HG03439 (cell line): ENCODE data around the gene MYO7A.

ENCODE experiments used
- ATAC-seq: cut with Tn5 transposase; IDR thresholded peaks from one replicate; pipeline ENCODE4 v1.9.1; 2021; ENCODE audit warnings: mild to moderate bottlenecking, moderate library complexity; ENCODE audit not compliant: unreplicated experiment

MYO7A gene

GRCh38 chr11:77127920-77128691, at the start of gene MYO7A:
Gene MYO7A (plus strand): TSS chr11:77128246. CDS start chr11:77130635, 2,389 bp downstream.
- no peak for ATAC-seq

GRCh38 chr11:77079666-77080065, 48.4 kb upstream of the MYO7A start:
- no peak for ATAC-seq

- no peak for ATAC-seq
Measured at GRCh38 chr11:77080643-77081210, 47.3 kb upstream of the MYO7A start.

- no peak for ATAC-seq
Measured at GRCh38 chr11:77081381-77081851, 46.6 kb upstream of the MYO7A start.

- no peak for ATAC-seq
Measured at GRCh38 chr11:77081976-77082836, 45.8 kb upstream of the MYO7A start.

GRCh38 chr11:77082838-77083565, 45.0 kb upstream of the MYO7A start:
- no peak for ATAC-seq

GRCh38 chr11:77083566-77084245, 44.3 kb upstream of the MYO7A start:
- ATAC-seq, result no peak

GRCh38 chr11:77084581-77085191, 43.4 kb upstream of the MYO7A start:
- no peak for ATAC-seq

GRCh38 chr11:77085652-77086051, 42.4 kb upstream of the MYO7A start:
- no peak for ATAC-seq

GRCh38 chr11:77086521-77087472, 41.2 kb upstream of the MYO7A start:
- ATAC-seq, result no peak

- no peak for ATAC-seq
Measured at GRCh38 chr11:77087723-77088225, 40.3 kb upstream of the MYO7A start.

- no peak for ATAC-seq
Measured at GRCh38 chr11:77088236-77089003, 39.6 kb upstream of the MYO7A start.

- ATAC-seq, result no peak
Measured at GRCh38 chr11:77089004-77089545, 39.0 kb upstream of the MYO7A start.

GRCh38 chr11:77090046-77090372, 38.0 kb upstream of the MYO7A start:
- ATAC-seq, result no peak

- ATAC-seq, result no peak
Measured at GRCh38 chr11:77090373-77091111, 37.5 kb upstream of the MYO7A start.

- ATAC-seq, result peak; percentile 77
Measured at GRCh38 chr11:77091146-77091940, 36.7 kb upstream of the MYO7A start.
